BJ (cell line): Measurements from ENCODE around the gene EIF3L. TPM values are rescaled to one million over a fixed set of nuclear protein-coding genes. Genes with fewer than 3 reads are reported as not detected.

Source experiments
- CTCF ChIA-PET: fragments of 350-600 bp; formaldehyde crosslinking; extraction: SDS; loops from one replicate; lab custom pipeline; 2021; ENCODE audit warnings: antibody characterized with exemption, inconsistent platforms; lab: Yijun Ruan, JAX
- POLR2A ChIA-PET: fragments of 300-600 bp; sonication (Branson Sonifier 250); formaldehyde crosslinking; extraction: SDS; loops from one replicate; lab custom pipeline; 2021; ENCODE audit warnings: antibody characterized with exemption; lab: Charles Lee
- DNase-seq: peaks from one replicate; pipeline ENCODE4 v3.0.0-alpha.2; 2011; ENCODE audit warnings: low read depth
- H3K27me3 ChIP-seq: 2 replicates; pipeline ENCODE4 v1.6.0; 2011; ENCODE audit warnings: low read length; ENCODE audit not compliant: control insufficient read depth, insufficient read depth
- H3K36me3 ChIP-seq: 2 replicates; pipeline ENCODE4 v1.5.1; 2011; ENCODE audit warnings: low read length; ENCODE audit not compliant: control insufficient read depth, insufficient read depth
- H3K4me3 ChIP-seq: 2 replicates; pipeline ENCODE4 v1.5.1; 2011; ENCODE audit warnings: low read depth, mild to moderate bottlenecking, control low read depth, low read length
- CTCF ChIP-seq: IDR thresholded peaks from 2 replicates; pipeline ENCODE4 v1.5.1; 2011; ENCODE audit warnings: low read depth, mild to moderate bottlenecking, control low read depth, inconsistent platforms, low read length, moderate library complexity; ENCODE audit not compliant: insufficient read depth
- polyA plus RNA-seq: library from polyadenylated mRNA; depleted of rRNA; stranded (reverse); fragments of >200 nt; gene quantifications from 2 replicates; pipeline ENCODE4 v1.2.3, GENCODE V29; 2011

The EIF3L gene
- polyA plus RNA-seq, 1 experiment: 705 TPM

GRCh38 chr22:37894939-37895670 lies 45.9 kb downstream of the EIF3L start:
- CTCF ChIA-PET: interaction anchor here (7.4 kb wide), 1 partner anchor 7 kb away, joined by 41 read pairs; no protein-coding TSS in a partner anchor
- POLR2A ChIA-PET: no interaction called here
- no peak for TF ChIP-seq CTCF
- DNase-seq: no peak
- no peaks in the 10 kb centered on the region for H3K27me3 ChIP-seq
- H3K4me3 ChIP-seq: no peak overlapping the region
- 0 out of 2 replicates have a peak, but pooled peaks cover under 1% of the 10 kb centered on the region for H3K36me3 ChIP-seq

GRCh38 chr22:37896181-37896592 lies 47.0 kb downstream of the EIF3L start:
- TF ChIP-seq CTCF: no peak
- no peak for DNase-seq
- ChIA-PET CTCF (interaction anchor here (0.8 to 7.4 kb wide), 5 partner anchors 8 to 38 kb away, joined by 3 to 41 read pairs (median 8); partner anchors contain the start of gene MICALL1), POLR2A (interaction anchor here (1.0 kb wide), 1 partner anchor 12 kb away, joined by 3 read pairs; no protein-coding TSS in a partner anchor)
- H3K27me3 ChIP-seq: no peaks in the 10 kb centered on the region
- no peak overlapping the region for H3K4me3 ChIP-seq
- no peaks in the 10 kb centered on the region for H3K36me3 ChIP-seq

GRCh38 chr22:37896939-37897338 lies 47.7 kb downstream of the EIF3L start:
- CTCF ChIA-PET: interaction anchor here (0.8 to 7.4 kb wide), 5 partner anchors 9 to 37 kb away, joined by 3 to 41 read pairs (median 8); partner anchors contain the start of gene MICALL1
- POLR2A ChIA-PET: interaction anchor here (1.0 kb wide), 1 partner anchor 12 kb away, joined by 3 read pairs; no protein-coding TSS in a partner anchor
- H3K27me3 ChIP-seq: no peaks in the 10 kb centered on the region
- no peak for TF ChIP-seq CTCF
- no peak overlapping the region for H3K4me3 ChIP-seq
- no peak for DNase-seq
- H3K36me3 ChIP-seq: no peaks in the 10 kb centered on the region

- H3K4me3 ChIP-seq: no peak overlapping the region
- ChIA-PET CTCF (interaction anchor here (1.1 to 7.4 kb wide), 6 partner anchors 8 to 67 kb away, joined by 3 to 41 read pairs (median 7); partner anchors contain the start of gene MICALL1), POLR2A (no interaction called here)
- no peak for DNase-seq
- no peak for TF ChIP-seq CTCF
- no peaks in the 10 kb centered on the region for H3K36me3 ChIP-seq
- H3K27me3 ChIP-seq: no peaks in the 10 kb centered on the region
These were observed 48.6 kb downstream of the EIF3L start for GRCh38 chr22:37897807-37898206.

DNA sequence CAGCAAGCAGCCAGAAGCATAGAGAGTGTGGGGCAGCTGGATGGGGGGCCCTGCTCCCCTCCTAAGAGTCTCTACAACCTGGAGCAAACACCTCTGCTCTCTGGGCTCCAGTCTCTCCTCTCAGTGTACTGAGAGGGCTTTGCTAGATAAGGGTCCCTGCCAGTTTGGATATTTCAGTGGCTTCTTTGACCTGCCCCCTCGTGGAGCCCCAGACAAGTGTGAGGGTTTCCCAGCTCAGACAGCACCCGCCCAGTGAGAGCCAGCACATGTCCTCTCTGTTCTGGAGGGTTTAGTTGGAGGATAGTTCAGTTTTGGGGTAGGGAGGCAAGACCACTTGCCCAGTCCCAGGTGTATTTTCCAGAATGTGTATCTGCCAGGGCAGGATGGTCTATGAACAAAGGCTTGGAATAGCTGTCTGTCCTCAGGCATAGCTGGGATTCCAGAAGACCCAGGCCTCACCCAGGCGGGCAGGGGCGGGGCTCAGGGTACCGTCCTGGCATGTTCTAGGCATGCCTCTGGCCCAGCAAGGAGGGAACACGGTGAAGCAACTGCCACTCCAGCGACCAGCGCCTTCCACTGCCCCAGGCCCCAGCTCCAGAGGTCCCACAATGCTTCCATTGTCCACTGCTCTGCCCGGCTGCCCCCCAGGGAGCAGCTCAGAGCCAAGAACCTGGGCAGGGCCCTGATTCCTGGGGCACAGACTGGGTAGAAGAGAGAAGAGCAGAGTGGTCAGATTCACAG lies 49.4 kb downstream of the EIF3L start:
- POLR2A ChIA-PET: no interaction called here
- no peak overlapping the region for H3K4me3 ChIP-seq
- H3K27me3 ChIP-seq: no peaks in the 10 kb centered on the region
- no peak for TF ChIP-seq CTCF
- DNase-seq: no peak
- CTCF ChIA-PET: interaction anchor here (0.9 to 7.4 kb wide), 5 partner anchors 11 to 66 kb away, joined by 3 to 41 read pairs (median 5); no protein-coding TSS in a partner anchor
- H3K36me3 ChIP-seq: no peaks in the 10 kb centered on the region
